HCT116 (cell line): ENCODE results near the gene PRKCA. TPM values are rescaled to one million over a fixed set of nuclear protein-coding genes. Genes with fewer than 3 reads are reported as not detected.

Source experiments
- ATAC-seq: fragments of 200-7000 bp; cut with Tn5 transposase; 2 replicates; pipeline ENCODE4 v1.9.1; 2020; ENCODE audit warnings: mild to moderate bottlenecking, moderate library complexity
- BruUV-seq: library from RNA; stranded (reverse); fragments of 400-500 nt; replicated peaks from 2 replicates; lab custom pipeline; 2021; lab: Mats Ljungman, UMichigan
- CTCF ChIA-PET: fragments of 300-600 bp; sonication (Branson Sonifier 250); formaldehyde crosslinking; loops from one replicate; lab custom pipeline; 2021; ENCODE audit warnings: antibody characterized with exemption; lab: Charles Lee
- POLR2A ChIA-PET: fragments of 300-600, 350-600 bp; sonication (Branson Sonifier 250); formaldehyde crosslinking; loops from one replicate; lab custom pipeline; 2021; ENCODE audit warnings: antibody characterized with exemption; lab: Charles Lee
- RAD21 ChIA-PET, 2 experiments: fragments of 300-600 bp; sonication (Branson Sonifier 250); formaldehyde crosslinking; loops; one replicate each; lab custom pipeline; 2023; ENCODE audit warnings: low total read pairs in 2 of 2; ENCODE audit not compliant: uncharacterized antibody in 2 of 2, unreplicated experiment in 2 of 2, low non-redundant PET in 1 of 2; lab: Charles Lee
- DNase-seq: peaks from one replicate; pipeline ENCODE4 v3.0.0-alpha.2; 2010; ENCODE audit warnings: low read depth, low spot score
- H2AFZ ChIP-seq: fragments of 200-600 bp; shearing (Covaris generic), sonication (generic); 2 replicates; pipeline ENCODE4 v1.6.1; 2017; ENCODE audit warnings: low read depth, mixed run types, mixed read lengths, antibody characterized with exemption, low read length; ENCODE audit not compliant: poor library complexity, severe bottlenecking
- H3K27ac ChIP-seq: 2 replicates; pipeline ENCODE4 v1.5.1; 2012; ENCODE audit warnings: low read depth, low read length
- H3K27me3 ChIP-seq: fragments of 200-600 bp; sonication (generic); 2 replicates; pipeline ENCODE4 v1.6.1; 2016; ENCODE audit warnings: mixed run types, low read length, mixed read lengths; ENCODE audit not compliant: insufficient read depth
- H3K36me3 ChIP-seq, 2 experiments: fragments of 200-500 bp in 1 of 2; fragments of 200-600 bp in 1 of 2; sonication (Bioruptor generic) in 1 of 2; sonication (generic) in 1 of 2; 2 replicates each; pipeline versions ENCODE4 v1.5.1 to v1.6.1; 2014 to 2016; ENCODE audit warnings: low read length in 2 of 2, inconsistent platforms in 1 of 2, mixed read lengths in 1 of 2, mixed run types in 1 of 2; ENCODE audit not compliant: insufficient read depth in 2 of 2, control insufficient read depth in 1 of 2
- H3K4me1 ChIP-seq, 2 experiments: fragments of 200-600 bp in 1 of 2; sonication (generic) in 1 of 2; 2 replicates each; pipeline versions ENCODE4 v1.5.1 to v1.6.1; 2012 to 2017; ENCODE audit warnings: low read length in 2 of 2, inconsistent platforms in 1 of 2, mild to moderate bottlenecking in 1 of 2, mixed read lengths in 1 of 2, mixed run types in 1 of 2, moderate library complexity in 1 of 2; ENCODE audit not compliant: insufficient read depth in 2 of 2, control insufficient read depth in 1 of 2
- H3K4me2 ChIP-seq: fragments of 200-600 bp; sonication (generic); 2 replicates; pipeline ENCODE4 v1.6.1; 2017; ENCODE audit warnings: mixed run types, low read length, mixed read lengths
- H3K4me3 ChIP-seq, 2 experiments: fragments of 200-600 bp in 1 of 2; sonication (generic) in 1 of 2; replicated peaks in 1 of 2; 2 replicates each; pipeline ENCODE4 v1.5.1; 2011 to 2016; ENCODE audit warnings: low read length in 2 of 2, control low read depth in 1 of 2, low read depth in 1 of 2, mild to moderate bottlenecking in 1 of 2, mixed read lengths in 1 of 2, mixed run types in 1 of 2
- H3K79me2 ChIP-seq: fragments of 200-600 bp; sonication (generic); 2 replicates; pipeline ENCODE4 v1.6.1; 2017; ENCODE audit warnings: mild to moderate bottlenecking, mixed run types, low read length, moderate library complexity, mixed read lengths; ENCODE audit not compliant: insufficient read depth
- H3K9ac ChIP-seq: fragments of 200-600 bp; sonication (generic); 2 replicates; pipeline ENCODE4 v1.6.1; 2016; ENCODE audit warnings: low read length, mixed read lengths
- H3K9me2 ChIP-seq: fragments of 200-600 bp; sonication (generic), shearing (Covaris generic); 2 replicates; pipeline ENCODE4 v1.6.1; 2017; ENCODE audit warnings: mixed run types, mild to moderate bottlenecking, moderate library complexity; ENCODE audit not compliant: insufficient read depth
- H3K9me3 ChIP-seq, 2 experiments: fragments of 200-500 bp in 1 of 2; fragments of 200-600 bp in 1 of 2; sonication (Bioruptor generic) in 1 of 2; sonication (generic) in 1 of 2; 2 replicates each; pipeline ENCODE4 v1.6.1; 2014 to 2017; ENCODE audit warnings: low read length in 2 of 2, mixed read lengths in 2 of 2, inconsistent platforms in 1 of 2, low read depth in 1 of 2, mild to moderate bottlenecking in 1 of 2, mixed run types in 1 of 2, moderate library complexity in 1 of 2; ENCODE audit not compliant: control insufficient read depth in 1 of 2, insufficient read depth in 1 of 2
- H4K20me1 ChIP-seq: fragments of 200-600 bp; sonication (generic), shearing (Covaris generic); 2 replicates; pipeline ENCODE4 v1.6.1; 2017; ENCODE audit warnings: mixed run types, mild to moderate bottlenecking, moderate library complexity; ENCODE audit not compliant: insufficient read depth
- EGR1 ChIP-seq: IDR thresholded peaks from 2 replicates; pipeline ENCODE4 v1.6.1; 2012; ENCODE audit warnings: low read depth
- ELF1 ChIP-seq: IDR thresholded peaks from 2 replicates; pipeline ENCODE4 v1.6.1; 2012; ENCODE audit warnings: low read depth, borderline replicate concordance
- EZH2phosphoT487 ChIP-seq: fragments of 200-600 bp; IDR thresholded peaks from 2 replicates; pipeline ENCODE4 v1.6.1; 2018; ENCODE audit warnings: antibody characterized with exemption, borderline replicate concordance
- JUND ChIP-seq: IDR thresholded peaks from 2 replicates; pipeline ENCODE4 v1.6.1; 2012
- POLR2A ChIP-seq: IDR thresholded peaks from 2 replicates; pipeline ENCODE4 v1.7.0; 2011; ENCODE audit warnings: borderline replicate concordance; ENCODE audit not compliant: insufficient read depth, insufficient read length; ENCODE audit errors: extremely low read depth
- RAD21 ChIP-seq: IDR thresholded peaks from 2 replicates; pipeline ENCODE4 v1.6.1; 2012; ENCODE audit warnings: low read depth, mild to moderate bottlenecking
- SIN3A ChIP-seq: IDR thresholded peaks from 2 replicates; pipeline ENCODE4 v1.6.1; 2012; ENCODE audit warnings: low read depth
- SRF ChIP-seq: IDR thresholded peaks from 2 replicates; pipeline ENCODE4 v1.6.1; 2012; ENCODE audit warnings: low read depth
- TCF7L2 ChIP-seq: IDR thresholded peaks from 2 replicates; pipeline ENCODE4 v1.7.0; 2011; ENCODE audit warnings: borderline replicate concordance, inconsistent platforms; ENCODE audit not compliant: insufficient read depth, insufficient read length; ENCODE audit errors: extremely low read depth
- YY1 ChIP-seq: IDR thresholded peaks from 2 replicates; pipeline ENCODE4 v1.6.1; 2011; ENCODE audit warnings: low read length, low read depth, moderate library complexity, mild to moderate bottlenecking; ENCODE audit not compliant: insufficient replicate concordance; ENCODE audit errors: extremely low read depth
- ZFX ChIP-seq: fragments of 450-650 bp; IDR thresholded peaks from 2 replicates; pipeline ENCODE4 v1.6.1; 2017
- ZNF274 ChIP-seq: fragments of 200-500 bp; sonication (Bioruptor generic); IDR thresholded peaks from 2 replicates; pipeline ENCODE4 v1.6.1; 2014; ENCODE audit warnings: mild to moderate bottlenecking, low read depth, low read length, inconsistent platforms
- intact Hi-C: fragments of 100-400 bp; cut with micrococcal nuclease; formaldehyde crosslinking; loops from 2 replicates; pipeline ENCODE4 v1.10.0; 2022
- total RNA-seq: library from RNA; stranded (reverse); gene quantifications from one replicate; pipeline ENCODE4 v1.2.1, GENCODE V29; 2021; ENCODE audit not compliant: unreplicated experiment
- TF ChIP-seq, protein P1 (sequence below): IDR thresholded peaks from 2 replicates; pipeline ENCODE4 v1.6.1; 2012; ENCODE audit warnings: low read depth
- TF ChIP-seq, protein P2 (sequence below): IDR thresholded peaks from 2 replicates; pipeline ENCODE4 v1.6.1; 2011; ENCODE audit warnings: mild to moderate bottlenecking, low read length, moderate library complexity; ENCODE audit not compliant: insufficient replicate concordance; ENCODE audit errors: extremely low read depth
- TF ChIP-seq, protein P3 (sequence below): IDR thresholded peaks from 2 replicates; pipeline ENCODE4 v1.6.1; 2012
- TF ChIP-seq, protein P4 (sequence below): IDR thresholded peaks from 2 replicates; pipeline ENCODE4 v1.6.1; 2012
- TF ChIP-seq, protein P5 (sequence below), 3 experiments: fragments of 200-600 bp in 1 of 3; sonication (generic) in 1 of 3; IDR thresholded peaks in 2 of 3; conservative IDR thresholded peaks in 1 of 3; 2 replicates each; pipeline ENCODE4 v1.5.1; 2012 to 2017; ENCODE audit warnings: low read depth in 2 of 3, low read length in 2 of 3, antibody characterized with exemption in 1 of 3, borderline replicate concordance in 1 of 3, control low read depth in 1 of 3, mild to moderate bottlenecking in 1 of 3, mixed read lengths in 1 of 3, mixed run types in 1 of 3, moderate library complexity in 1 of 3; ENCODE audit not compliant: insufficient read depth in 1 of 3

The PRKCA gene
- total RNA-seq, 1 experiment from 2014 or later: 18.8 TPM

DNA sequence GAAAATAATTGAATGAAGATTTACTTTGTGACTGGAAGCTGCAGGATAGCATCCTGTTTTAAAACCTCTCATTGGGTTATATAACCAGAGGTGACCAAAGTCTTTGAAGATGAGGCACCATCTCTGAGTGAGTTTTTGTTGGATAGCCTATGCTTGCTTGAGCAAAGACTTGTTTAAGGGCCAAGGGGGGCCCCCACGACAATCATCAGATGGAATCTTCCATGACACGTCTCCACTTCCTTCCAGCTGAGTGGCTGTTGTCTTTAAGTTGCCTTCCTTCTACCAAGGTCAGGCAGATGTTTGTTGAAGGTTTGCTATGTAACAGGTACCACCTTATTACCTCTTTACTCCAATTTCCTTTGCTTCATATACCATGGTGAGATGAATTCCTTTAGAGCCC, 188.8 kb downstream of the PRKCA start:
- no peak overlapping the region for H3K9ac ChIP-seq
- TF ChIP-seq JUND (no peak), ZFX (no peak), YY1 (no peak), ZNF274 (no peak), RAD21 (no peak), TCF7L2 (no peak), EGR1 (no peak), SRF (no peak), POLR2A (no peak), SIN3A (no peak), EZH2phosphoT487 (no peak), ELF1 (no peak)
- TF ChIP-seq, protein P1, sequence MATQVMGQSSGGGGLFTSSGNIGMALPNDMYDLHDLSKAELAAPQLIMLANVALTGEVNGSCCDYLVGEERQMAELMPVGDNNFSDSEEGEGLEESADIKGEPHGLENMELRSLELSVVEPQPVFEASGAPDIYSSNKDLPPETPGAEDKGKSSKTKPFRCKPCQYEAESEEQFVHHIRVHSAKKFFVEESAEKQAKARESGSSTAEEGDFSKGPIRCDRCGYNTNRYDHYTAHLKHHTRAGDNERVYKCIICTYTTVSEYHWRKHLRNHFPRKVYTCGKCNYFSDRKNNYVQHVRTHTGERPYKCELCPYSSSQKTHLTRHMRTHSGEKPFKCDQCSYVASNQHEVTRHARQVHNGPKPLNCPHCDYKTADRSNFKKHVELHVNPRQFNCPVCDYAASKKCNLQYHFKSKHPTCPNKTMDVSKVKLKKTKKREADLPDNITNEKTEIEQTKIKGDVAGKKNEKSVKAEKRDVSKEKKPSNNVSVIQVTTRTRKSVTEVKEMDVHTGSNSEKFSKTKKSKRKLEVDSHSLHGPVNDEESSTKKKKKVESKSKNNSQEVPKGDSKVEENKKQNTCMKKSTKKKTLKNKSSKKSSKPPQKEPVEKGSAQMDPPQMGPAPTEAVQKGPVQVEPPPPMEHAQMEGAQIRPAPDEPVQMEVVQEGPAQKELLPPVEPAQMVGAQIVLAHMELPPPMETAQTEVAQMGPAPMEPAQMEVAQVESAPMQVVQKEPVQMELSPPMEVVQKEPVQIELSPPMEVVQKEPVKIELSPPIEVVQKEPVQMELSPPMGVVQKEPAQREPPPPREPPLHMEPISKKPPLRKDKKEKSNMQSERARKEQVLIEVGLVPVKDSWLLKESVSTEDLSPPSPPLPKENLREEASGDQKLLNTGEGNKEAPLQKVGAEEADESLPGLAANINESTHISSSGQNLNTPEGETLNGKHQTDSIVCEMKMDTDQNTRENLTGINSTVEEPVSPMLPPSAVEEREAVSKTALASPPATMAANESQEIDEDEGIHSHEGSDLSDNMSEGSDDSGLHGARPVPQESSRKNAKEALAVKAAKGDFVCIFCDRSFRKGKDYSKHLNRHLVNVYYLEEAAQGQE: no peak
- TF ChIP-seq, protein P2, sequence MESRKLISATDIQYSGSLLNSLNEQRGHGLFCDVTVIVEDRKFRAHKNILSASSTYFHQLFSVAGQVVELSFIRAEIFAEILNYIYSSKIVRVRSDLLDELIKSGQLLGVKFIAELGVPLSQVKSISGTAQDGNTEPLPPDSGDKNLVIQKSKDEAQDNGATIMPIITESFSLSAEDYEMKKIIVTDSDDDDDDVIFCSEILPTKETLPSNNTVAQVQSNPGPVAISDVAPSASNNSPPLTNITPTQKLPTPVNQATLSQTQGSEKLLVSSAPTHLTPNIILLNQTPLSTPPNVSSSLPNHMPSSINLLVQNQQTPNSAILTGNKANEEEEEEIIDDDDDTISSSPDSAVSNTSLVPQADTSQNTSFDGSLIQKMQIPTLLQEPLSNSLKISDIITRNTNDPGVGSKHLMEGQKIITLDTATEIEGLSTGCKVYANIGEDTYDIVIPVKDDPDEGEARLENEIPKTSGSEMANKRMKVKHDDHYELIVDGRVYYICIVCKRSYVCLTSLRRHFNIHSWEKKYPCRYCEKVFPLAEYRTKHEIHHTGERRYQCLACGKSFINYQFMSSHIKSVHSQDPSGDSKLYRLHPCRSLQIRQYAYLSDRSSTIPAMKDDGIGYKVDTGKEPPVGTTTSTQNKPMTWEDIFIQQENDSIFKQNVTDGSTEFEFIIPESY: no peak
- TF ChIP-seq, protein P3, sequence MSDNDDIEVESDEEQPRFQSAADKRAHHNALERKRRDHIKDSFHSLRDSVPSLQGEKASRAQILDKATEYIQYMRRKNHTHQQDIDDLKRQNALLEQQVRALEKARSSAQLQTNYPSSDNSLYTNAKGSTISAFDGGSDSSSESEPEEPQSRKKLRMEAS: no peak
- TF ChIP-seq, protein P4, sequence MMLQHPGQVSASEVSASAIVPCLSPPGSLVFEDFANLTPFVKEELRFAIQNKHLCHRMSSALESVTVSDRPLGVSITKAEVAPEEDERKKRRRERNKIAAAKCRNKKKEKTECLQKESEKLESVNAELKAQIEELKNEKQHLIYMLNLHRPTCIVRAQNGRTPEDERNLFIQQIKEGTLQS: no peak
- TF ChIP-seq, protein P5, sequence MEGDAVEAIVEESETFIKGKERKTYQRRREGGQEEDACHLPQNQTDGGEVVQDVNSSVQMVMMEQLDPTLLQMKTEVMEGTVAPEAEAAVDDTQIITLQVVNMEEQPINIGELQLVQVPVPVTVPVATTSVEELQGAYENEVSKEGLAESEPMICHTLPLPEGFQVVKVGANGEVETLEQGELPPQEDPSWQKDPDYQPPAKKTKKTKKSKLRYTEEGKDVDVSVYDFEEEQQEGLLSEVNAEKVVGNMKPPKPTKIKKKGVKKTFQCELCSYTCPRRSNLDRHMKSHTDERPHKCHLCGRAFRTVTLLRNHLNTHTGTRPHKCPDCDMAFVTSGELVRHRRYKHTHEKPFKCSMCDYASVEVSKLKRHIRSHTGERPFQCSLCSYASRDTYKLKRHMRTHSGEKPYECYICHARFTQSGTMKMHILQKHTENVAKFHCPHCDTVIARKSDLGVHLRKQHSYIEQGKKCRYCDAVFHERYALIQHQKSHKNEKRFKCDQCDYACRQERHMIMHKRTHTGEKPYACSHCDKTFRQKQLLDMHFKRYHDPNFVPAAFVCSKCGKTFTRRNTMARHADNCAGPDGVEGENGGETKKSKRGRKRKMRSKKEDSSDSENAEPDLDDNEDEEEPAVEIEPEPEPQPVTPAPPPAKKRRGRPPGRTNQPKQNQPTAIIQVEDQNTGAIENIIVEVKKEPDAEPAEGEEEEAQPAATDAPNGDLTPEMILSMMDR (IDR thresholded peaks at IDR 0.05 in 2 of 3, conservative IDR thresholded peaks at IDR 0.05 in 1 of 3; ENCODE audit: borderline replicate concordance in 1 of 3, insufficient read depth in 1 of 3, low read depth in 2 of 3, low read length in 2 of 3): no peak
- TF ChIP-seq, all 23 proteins: peak for 0
- Histone ChIP-seq H2AFZ (no peak overlapping the region), H3K4me2 (no peak overlapping the region), H3K27me3 (no peaks in the 10 kb centered on the region; the same call in 1 of the 2 replicates), H4K20me1 (no peaks in the 10 kb centered on the region), H3K9me2 (no peaks in the 10 kb centered on the region), H3K4me1 (peaks cover 23 to 30% of the 10 kb centered on the region in 2 experiments), H3K9me3 (no peaks in the 10 kb centered on the region), H3K4me3 (no peak overlapping the region), H3K27ac (no peak overlapping the region), H3K36me3 (no peaks in the 10 kb centered on the region), H3K79me2 (no peaks in the 10 kb centered on the region)
- ChIA-PET RAD21 (no interaction called here), POLR2A (no interaction called here), CTCF (no interaction called here)
- ATAC-seq (no peak), DNase-seq (no peak)
- intact Hi-C loops: no loop called here
- BruUV-seq: no TSS peak
